HG03457 (cell line): ENCODE data around the gene KCTD1.

Experiments used
- ATAC-seq: cut with Tn5 transposase; IDR thresholded peaks from one replicate; pipeline ENCODE4 v1.9.1; 2021; ENCODE audit warnings: moderate number of reproducible peaks; ENCODE audit not compliant: unreplicated experiment

KCTD1 gene

DNA sequence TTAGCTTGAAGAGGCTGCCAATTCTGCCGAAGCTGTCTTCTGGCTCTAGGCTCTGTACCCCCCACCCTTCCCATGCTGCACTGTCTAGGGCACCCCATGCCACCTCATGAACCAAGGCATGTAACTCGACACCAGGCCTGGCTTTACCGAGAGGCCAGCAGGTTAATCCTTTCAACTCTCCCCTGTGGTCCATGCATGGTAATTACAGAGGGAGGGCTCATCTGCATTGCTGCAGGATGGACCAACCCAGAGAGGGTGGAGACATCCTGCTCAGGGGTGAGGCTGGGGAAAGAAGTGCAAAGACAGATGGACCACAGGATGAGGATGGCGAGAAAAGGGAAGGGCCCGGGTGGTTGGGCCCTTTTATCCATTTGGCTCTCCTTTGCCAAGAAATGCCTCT lies 65.8 kb downstream of the KCTD1 start:
- no peak for ATAC-seq

DNA sequence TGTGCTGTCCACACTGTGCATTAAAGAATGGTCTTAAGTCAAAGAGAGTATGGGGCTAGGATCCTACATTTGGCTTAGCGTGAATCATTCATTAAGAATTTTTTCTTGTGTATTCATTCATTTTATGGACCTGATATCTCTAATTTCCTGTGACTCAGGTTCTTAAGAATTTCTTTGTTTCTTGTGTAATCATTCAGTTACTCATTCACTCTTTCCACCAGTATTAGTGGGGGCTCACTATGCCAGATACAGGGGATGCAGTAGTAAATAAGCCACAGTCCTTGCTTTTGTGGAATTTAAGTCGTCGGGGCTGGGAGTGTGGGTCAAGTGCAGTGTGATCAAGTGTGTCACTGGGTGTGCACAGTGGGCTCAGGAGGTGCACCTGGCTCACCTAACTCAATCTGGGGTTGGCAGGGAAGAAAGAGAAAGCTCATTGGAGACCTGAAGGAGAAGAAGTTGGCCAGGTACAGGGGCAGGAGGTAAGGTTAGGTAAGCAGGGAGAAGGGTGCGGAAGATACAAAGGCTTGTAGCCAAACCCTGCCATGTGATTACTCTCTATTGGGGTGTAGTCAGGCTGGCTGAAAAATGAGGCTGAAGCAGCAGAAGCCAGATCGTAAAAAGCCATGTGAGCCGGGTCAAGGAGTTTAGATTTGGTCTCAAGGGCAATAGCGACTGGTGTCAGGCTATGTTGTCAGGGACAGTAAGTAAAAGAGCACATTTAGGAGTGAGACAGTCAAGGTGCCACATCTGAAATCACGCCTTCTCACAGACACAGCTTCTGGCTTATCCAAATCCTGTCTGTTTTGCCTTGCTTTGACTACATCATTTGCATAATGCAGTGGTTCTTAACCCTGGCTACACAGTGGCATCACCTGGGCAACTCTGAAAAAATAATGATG lies 67.2 kb downstream of the KCTD1 start:
- ATAC-seq, result no peak

DNA sequence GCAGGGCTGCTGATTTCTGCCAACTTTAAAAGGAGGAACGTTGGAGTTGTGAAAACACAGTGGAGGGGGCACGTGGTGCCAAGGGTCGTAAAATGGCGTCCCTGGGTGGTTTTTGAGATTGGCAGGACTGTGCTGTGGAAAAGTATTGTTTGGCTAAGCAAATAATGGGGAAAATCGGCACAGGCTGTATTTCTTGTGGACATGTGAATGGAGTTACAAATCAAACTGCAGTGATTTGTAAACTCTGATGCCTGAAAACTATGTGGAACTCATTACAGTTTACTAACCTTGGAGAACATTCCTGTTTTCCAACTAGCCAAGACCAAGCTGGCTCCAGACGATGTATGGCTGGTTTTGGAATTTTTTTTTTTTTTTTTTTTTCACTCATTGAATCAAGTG lies 68.7 kb downstream of the KCTD1 start:
- no peak for ATAC-seq

DNA sequence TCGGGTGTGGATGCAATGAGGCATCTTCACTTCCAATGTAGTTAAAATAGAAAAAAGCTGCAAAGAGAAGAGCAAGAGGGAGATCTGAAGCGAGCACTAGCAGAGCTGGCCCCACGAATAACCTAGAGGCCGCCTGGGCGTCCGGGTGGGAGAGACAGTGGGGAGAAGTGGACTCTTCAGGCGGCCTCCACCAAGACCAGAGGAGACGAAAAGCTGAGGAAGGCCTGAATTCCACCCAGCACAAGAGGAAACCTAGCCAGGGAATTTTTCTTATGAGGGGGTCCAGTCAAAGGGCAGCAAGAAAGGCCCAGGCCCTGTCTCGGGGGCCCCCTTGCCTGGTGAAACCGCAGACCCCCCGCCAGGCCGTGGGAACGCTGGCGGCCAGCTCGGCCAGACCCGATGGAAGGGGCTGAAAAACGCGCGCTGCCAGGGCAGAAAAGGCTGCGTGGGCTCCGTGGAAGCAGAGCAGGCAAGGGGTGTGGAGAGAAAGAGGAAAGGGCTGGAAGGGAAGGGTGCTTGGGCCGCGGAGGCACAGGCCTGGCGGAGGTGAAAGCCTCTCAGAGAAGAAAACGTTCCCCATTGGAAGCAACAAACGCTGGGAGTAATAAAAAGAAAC lies 69.2 kb downstream of the KCTD1 start:
- no peak for ATAC-seq

DNA sequence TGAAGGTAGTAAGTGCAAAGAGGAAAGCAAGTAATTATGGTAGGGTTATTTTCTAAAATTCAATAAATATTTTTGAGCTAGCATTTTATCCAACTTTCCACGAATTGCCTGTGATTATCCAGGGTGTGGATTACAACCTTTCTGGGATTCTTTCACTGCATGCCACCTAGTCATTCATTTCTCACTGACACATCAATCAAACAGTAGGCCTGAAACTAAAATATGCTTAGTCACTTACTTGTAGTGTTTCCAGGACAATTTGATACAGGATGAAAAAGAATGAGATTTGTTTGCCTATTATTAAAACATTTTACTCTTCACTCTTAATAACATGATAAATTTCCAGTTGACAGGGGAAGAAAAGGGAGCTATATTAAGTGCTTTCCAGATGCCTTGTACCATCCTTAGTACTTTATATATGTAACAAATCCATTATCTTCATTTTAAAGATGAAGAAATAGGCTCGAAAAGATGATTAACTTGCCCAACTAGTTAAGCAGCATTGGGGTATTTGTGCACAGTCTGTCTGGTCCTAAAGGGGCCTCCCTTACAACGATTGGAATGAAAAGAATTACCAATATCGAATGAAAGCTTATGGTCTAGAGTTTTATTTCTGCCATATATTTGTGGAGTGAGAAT lies 70.4 kb downstream of the KCTD1 start:
- no peak for ATAC-seq

DNA sequence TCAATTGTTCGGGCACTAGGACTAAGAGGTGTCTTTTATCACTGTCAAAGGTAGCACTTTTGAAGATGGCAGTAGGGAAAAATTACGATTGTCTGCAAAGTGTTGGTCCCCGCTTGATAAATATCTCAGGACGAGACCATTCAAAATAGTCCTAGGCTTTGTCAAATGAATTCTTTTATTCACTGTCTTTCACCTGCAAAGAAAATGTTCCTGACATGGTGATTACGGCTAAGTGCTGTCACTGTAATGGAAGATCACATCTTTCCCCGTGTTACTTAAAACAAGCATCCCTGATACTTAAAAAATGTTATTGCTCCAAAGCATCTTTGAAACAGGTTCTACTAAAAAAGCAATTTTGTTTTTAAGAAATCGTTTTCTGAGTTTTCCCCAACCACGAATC lies 71.7 kb downstream of the KCTD1 start:
- ATAC-seq, result no peak

DNA sequence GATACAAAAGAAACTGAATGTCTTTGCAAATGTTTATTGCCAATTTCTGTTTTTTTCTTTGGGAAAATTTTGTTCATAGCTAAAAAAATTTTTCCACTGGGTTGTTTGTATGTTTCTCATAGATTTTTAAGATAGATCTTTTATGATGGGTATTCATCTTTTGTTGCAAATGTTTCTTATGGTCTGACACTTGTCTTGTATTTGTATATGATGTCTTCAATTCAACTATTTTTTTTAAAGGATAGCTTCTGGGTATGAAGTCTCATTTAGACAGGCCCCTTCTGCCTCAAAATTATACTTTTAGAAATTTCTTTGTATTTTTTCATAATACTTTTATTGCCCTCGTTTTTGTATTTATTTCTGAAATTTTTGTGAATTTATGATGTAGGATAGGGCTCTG lies 73.8 kb downstream of the KCTD1 start:
- no peak for ATAC-seq

DNA sequence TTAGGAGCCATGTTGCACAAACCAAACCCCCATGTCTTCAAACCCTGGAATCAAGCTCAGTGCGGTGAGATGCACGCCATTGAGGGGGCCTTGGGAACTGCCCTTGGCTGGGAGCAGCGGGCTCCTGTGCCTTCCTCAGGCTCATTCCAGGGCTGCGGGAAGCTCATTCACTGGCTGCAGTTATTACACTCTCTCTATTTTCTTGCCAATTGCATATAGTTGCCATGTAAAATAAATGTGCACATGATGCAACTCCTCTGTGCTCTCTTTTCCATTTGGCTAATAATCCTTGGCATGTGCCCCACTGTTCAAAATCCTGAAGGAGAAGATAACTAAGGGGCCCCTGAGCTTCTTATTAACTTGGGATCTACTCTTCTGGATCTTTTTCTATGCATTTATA lies 74.7 kb downstream of the KCTD1 start:
- ATAC-seq, result no peak

DNA sequence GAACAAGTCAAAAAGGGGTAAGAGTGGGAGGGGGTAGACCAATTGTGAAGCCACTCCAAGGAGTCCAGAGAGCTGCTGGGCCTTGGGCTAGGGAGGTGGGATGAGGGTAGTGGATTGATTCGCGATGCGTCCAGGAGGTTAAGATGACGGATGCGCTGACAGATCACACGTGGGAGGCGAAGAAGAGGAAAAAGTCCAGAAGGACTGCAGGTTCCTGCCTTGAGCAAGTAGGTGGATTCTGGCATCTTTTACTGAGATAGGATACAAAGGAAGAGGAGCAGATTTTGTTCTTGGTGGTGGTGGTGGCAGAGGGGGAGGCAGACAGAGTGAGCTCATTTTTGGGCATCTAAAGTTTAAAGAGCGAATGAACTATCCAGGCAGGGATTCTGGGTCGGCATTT lies 76.5 kb downstream of the KCTD1 start:
- no peak for ATAC-seq

DNA sequence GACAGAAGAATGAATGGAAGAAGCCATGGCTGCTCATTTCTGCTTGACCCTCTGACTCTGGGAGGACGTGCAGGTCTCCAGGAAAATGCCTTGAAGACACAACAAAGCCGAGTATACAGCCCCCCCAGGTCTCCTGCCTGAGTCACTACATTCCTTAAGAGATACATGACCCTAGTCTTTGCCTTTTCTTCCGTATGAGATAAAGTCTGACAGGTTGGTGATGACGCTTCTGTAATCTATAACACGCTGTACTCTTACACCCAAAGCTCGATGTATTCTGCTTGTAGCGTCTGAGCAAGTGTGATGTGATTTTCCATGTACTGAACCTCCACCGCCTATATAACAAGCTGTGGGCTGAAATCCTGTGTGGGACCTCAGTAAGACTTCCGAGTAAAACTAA lies 77.3 kb downstream of the KCTD1 start:
- ATAC-seq, result no peak

DNA sequence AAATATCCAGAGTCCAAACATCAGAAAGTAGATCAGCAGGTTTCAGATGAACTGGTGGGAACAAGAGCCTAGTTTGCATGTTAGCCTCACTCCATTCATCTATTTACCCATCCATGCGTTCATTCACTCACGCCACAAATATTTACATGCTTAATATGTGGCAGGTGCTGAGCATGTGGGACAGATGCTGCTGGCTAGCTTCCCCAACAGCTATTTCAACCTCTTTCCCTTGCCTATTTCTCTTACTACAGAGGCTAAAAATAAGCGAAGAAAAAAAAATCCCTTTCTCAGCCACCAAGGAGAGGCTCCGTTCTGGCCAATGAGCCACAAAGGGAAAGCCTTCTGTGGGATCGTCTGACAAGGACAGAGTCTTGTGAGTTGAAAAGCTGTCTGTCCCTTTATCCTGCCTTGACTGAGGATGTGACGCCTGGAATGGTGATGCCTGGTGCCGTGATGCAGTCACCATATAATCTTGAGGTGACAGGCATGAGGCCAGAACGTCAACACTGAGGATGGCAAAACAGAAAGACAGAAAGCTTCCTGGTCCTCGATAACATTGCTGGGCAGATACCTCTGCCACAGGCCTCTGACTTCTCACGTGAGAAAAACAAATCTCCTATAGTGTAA lies 78.2 kb downstream of the KCTD1 start:
- ATAC-seq, result peak; percentile 81

DNA sequence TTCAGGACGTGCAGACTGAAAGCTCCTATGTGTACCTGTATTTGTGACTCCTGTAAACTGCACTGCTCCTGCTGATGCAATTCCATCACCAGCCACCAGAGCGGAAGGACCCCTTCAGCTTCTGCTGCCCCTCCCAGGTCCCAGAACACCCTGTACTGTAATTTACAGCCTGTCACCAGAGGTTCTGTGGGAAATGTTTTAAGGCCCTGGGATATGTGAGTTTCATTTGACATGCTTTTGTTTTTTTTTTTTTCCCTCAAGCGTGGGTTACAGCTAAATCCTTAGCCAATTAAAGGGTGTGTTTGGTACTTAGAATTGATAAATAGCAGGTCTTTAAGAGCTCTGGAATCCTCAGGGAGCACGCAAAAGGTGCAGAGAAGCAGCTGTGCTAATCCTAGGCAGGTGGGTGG lies 79.4 kb downstream of the KCTD1 start:
- no peak for ATAC-seq

DNA sequence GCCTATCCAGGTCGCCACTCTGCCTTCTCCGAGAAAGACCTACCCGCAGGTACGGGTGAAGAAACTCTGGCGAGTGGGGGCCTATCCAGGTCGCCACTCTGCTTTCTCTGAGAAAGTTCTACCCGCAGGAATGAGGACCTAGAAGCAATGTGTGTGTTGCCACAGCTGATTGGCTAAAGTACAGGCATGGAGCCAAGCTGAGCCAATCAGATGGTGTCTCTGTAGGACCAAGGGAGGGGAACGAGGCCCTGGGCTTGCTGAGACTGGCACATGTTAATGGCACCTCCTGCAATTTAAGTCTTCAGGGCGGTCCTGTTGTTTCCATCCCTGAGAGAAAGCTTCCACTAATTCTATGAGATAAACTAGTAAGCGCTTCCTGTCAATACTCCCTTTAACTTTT lies 82.3 kb downstream of the KCTD1 start:
- ATAC-seq, result no peak

DNA sequence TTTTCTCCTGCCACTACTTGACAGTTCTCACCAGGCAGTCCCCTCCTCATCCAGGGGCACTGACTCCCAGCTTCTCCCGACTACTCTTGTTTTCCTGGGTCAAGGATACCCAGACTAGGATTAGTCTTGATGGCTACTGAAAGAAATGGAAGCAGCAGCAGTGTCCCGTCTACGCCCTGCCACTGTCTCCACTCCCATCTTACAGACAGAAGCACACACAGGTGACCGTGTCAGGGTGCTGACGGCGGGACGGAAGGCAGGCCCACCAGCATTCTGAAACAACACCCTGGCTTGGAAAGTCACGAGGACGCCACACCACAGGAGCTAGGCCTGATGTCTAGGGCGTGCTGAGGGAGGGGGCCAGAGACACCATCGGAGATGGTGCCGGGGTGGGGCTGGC lies 82.9 kb downstream of the KCTD1 start:
- no peak for ATAC-seq

DNA sequence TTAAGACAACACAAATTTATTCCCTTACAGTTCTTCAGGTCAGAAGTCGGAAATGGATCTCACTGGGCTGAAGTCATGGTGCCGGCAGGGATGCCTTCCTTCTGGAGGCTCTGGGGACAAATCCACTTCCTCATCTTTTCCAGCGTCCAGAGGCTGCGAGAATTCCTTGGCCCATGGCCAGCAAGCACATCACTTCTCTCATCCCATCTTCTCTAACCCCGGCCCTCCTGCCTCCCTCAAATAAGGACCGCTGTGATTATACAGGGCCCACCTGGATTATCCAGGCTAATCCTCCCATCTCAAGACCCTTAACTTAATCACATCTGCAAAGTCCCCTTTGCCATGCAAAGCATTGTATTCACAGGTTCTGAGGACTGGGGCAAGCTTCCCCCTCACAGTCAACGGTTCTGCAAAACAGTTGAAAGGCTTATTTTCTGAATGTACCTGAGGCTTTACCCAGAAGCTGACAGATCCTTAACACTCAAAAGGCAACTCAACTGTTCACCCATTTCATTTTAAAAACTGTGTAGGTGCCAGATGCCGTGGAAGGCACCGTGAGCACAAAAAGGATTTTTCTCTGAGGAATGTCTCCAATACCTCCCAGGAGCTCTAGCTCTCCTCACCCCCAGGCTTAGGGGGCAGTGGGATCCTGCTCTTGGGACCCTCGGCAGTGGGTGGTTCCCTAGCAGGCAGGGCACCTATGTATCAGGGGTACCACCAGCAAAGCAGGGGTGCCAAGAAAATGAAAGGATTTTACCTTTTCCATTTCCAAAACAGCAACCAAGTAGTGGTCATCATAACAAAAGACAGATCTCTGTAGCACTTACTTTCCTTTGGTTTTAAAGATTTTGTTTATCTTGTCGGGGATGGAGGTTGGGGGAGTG lies 84.0 kb downstream of the KCTD1 start:
- no peak for ATAC-seq

DNA sequence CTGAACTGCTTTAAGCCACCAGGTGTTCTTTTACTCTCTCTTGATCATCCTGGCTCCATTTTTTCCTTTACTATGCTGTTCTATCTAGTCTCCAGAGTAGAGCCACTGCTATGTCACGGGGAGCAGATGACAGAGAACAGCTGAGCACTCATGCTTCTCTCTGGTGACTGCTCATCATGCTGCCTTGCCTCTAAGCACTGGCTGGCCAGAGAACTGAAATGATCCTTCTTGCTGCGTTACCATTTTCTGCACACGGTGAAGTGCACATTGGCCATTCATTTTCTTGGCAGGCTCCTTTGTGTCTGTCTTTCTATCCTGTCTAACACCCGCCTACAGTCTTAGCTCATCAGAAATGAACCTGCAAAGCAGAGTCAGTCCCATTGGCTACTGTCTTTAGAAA lies 86.0 kb downstream of the KCTD1 start:
- ATAC-seq, result no peak

DNA sequence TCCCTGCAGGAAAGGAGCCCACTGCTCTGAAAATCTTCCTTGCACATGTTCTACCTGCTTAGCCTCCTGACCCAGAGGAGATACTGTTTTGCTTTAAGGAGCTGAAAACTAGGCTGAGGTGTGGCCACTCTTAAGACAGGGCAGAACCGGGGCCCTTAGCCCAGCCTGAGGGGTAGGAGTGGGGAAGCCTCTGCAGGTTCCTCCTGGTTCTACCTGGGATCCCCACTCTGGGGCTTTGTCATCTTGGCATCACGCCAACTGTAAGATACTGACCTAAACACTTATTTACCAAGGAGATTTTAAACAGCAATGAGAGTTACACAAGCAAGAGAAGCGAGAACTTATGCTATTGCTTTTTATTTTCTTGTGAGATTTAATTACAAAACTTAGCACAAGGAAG lies 86.9 kb downstream of the KCTD1 start:
- no peak for ATAC-seq

DNA sequence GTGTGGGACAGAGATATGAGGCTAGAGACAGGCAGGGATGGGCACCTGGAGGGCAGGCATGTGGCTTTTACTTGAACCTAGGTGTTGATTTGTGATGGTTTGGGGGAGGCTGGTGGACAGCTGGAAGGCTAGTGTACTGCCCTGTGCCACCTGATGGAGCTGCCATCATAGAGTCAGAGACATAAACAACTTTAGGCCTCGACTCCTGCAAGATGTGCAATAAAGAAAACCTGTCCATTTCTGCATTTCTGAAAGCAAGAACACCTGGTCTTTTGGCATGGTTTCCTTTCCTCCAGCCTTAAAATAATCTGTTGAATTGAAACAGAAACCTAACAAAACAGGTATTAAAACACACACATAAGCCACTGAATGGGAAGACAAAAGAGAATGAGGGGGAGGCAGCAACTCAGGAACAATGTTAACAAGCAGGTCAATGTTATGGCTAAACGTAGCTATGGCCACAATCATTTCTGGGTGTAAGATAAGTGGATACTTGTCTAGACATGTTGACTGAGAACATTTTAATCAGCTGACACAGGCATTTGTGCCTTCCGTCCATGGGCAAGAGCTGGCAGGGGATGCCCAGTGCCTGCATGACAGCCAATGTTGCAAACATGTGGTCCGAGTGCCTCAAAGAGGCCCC lies 87.8 kb downstream of the KCTD1 start:
- peak; percentile 71 for ATAC-seq

DNA sequence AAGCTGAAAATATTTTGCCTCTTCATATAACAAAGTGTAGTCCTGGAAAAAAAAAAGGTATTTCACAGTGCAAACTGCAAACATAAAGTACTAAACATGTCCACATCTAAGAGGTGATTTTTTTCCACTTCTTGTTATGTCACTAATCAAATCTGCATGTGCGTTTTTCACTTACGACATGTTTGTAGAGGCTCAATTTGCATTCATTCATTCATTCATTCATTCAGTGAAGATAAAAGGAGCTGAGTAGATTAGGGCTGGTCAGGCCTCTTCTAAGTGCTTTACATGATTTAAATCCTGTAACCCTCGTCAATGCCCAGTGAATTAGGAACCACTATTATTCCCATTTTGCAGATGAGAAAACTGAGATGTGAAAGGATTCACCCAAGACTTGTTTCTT lies 88.5 kb downstream of the KCTD1 start:
- no peak for ATAC-seq

DNA sequence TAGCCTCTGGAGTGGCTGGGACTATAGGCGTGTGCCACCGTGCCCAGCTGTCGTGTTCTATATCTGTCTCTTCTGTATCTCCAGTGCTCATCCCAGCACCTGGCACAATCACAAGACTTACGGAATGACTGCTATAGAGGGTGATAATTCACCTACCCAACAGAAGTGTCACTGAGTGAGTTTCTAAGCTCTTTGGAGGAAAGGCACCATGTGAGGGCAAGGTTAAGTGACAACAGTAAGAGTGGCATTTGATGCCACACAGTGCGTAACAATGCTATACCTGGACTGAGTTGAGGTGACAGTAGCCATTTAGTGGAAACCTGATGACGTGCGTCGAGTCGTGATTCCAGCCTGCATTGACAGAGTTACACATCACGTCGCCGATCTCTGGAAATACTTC lies 89.0 kb downstream of the KCTD1 start:
- no peak for ATAC-seq
